GM12878 (cell line): ENCODE results near the gene ERP27. TPM values are rescaled to one million over a fixed set of nuclear protein-coding genes. Genes with fewer than 3 reads are reported as not detected.
A peak's percentile ranks its signal among the peaks of the same experiment; 100 is the strongest.

Source experiments
- ATAC-seq: fragments of 200-7000 bp; cut with Tn5 transposase; 3 replicates; pipeline ENCODE4 v1.9.1; 2020; ENCODE audit warnings: mild to moderate bottlenecking, moderate library complexity
- BruUV-seq: library from RNA; stranded (reverse); fragments of 400-500 nt; replicated peaks from 2 replicates; lab custom pipeline; 2021; lab: Mats Ljungman, UMichigan
- CTCF ChIA-PET: fragments of 300-600 bp; sonication (Branson Sonifier 250); formaldehyde crosslinking; extraction: SDS; loops from one replicate; lab custom pipeline; 2021; ENCODE audit warnings: inconsistent platforms; lab: Yijun Ruan, JAX
- POLR2A ChIA-PET: fragments of 350-600 bp; formaldehyde crosslinking; extraction: SDS; loops from one replicate; lab custom pipeline; 2021; ENCODE audit warnings: inconsistent platforms; lab: Charles Lee
- RAD21 ChIA-PET: fragments of 300-600 bp; sonication (Branson Sonifier 250); formaldehyde crosslinking; loops from one replicate; lab custom pipeline; 2023; ENCODE audit warnings: antibody characterized with exemption; ENCODE audit not compliant: unreplicated experiment; lab: Charles Lee
- SMC1A ChIA-PET: fragments of 300-600 bp; sonication (Branson Sonifier 250); formaldehyde crosslinking; loops from one replicate; lab custom pipeline; 2023; ENCODE audit not compliant: unreplicated experiment, uncharacterized antibody; lab: Charles Lee
- DNase-seq: peaks from one replicate; pipeline ENCODE4 v3.0.0-alpha.2; 2011; ENCODE audit warnings: low read depth, low spot score
- FAIRE-seq: peaks from 3 replicates; lab custom pipeline; 2011; peaks lifted over from hg19 to GRCh38; lab: Jason Lieb, UNC
- H2AFZ ChIP-seq: 2 replicates; pipeline ENCODE4 v1.6.0; 2011; ENCODE audit warnings: low read depth, low read length, control low read depth; ENCODE audit not compliant: control insufficient read depth
- H3K27ac ChIP-seq: 2 replicates; pipeline ENCODE4 v1.5.1; 2011; ENCODE audit warnings: control low read depth; ENCODE audit not compliant: control insufficient read depth, insufficient read depth
- H3K27me3 ChIP-seq, 2 experiments: replicated peaks in 1 of 2; 2 replicates each; pipeline versions ENCODE4 v1.6.0 to v1.6.1; 2011; ENCODE audit warnings: low read length in 1 of 2; ENCODE audit not compliant: control insufficient read depth in 2 of 2, insufficient read depth in 2 of 2
- H3K36me3 ChIP-seq, 2 experiments: 2 replicates each; pipeline ENCODE4 v1.5.1; 2011; ENCODE audit warnings: low read length in 1 of 2; ENCODE audit not compliant: control insufficient read depth in 2 of 2, insufficient read depth in 2 of 2
- H3K4me1 ChIP-seq: 2 replicates; pipeline ENCODE4 v1.6.1; 2011; ENCODE audit warnings: mild to moderate bottlenecking, low read length, moderate library complexity, mixed read lengths; ENCODE audit not compliant: control insufficient read depth, insufficient read depth
- H3K4me2 ChIP-seq: 2 replicates; pipeline ENCODE4 v1.6.0; 2011; ENCODE audit warnings: control low read depth; ENCODE audit not compliant: control insufficient read depth, insufficient read depth
- H3K4me3 ChIP-seq: fragments of 200-600 bp; sonication (generic); 2 replicates; pipeline ENCODE4 v1.5.1; 2016
- H3K79me2 ChIP-seq: 2 replicates; pipeline ENCODE4 v1.6.0; 2011; ENCODE audit warnings: low read length; ENCODE audit not compliant: control insufficient read depth, insufficient read depth
- H3K9ac ChIP-seq: 2 replicates; pipeline ENCODE4 v1.8.0; 2011; ENCODE audit warnings: low read length, control low read depth, mixed read lengths; ENCODE audit not compliant: control insufficient read depth, insufficient read depth
- H3K9me3 ChIP-seq: replicated peaks from 3 replicates; pipeline ENCODE4 v1.5.1; 2011; ENCODE audit warnings: mild to moderate bottlenecking, low read length; ENCODE audit not compliant: control insufficient read depth, insufficient read depth
- H4K20me1 ChIP-seq: 2 replicates; pipeline ENCODE4 v1.6.0; 2011; ENCODE audit not compliant: control insufficient read depth, insufficient read depth
- BACH1 ChIP-seq: fragments of 450-650 bp; IDR thresholded peaks from 2 replicates; pipeline ENCODE4 v1.6.1; 2017; ENCODE audit warnings: mild to moderate bottlenecking, borderline replicate concordance
- BCL11A ChIP-seq: IDR thresholded peaks from 2 replicates; pipeline ENCODE4 v1.6.1; 2011; ENCODE audit warnings: low read depth, low read length
- BRCA1 ChIP-seq: IDR thresholded peaks from 2 replicates; pipeline ENCODE4 v1.6.1; 2011; ENCODE audit warnings: low read depth, low read length, improper control_type of control experiment
- ETV6 ChIP-seq, 2 experiments: fragments of 450-650 bp in 1 of 2; IDR thresholded peaks in 1 of 2; conservative IDR thresholded peaks in 1 of 2; 2 replicates each; pipeline ENCODE4 v1.6.1; 2014; ENCODE audit warnings: antibody characterized with exemption in 1 of 2, borderline replicate concordance in 1 of 2, low read depth in 1 of 2, mild to moderate bottlenecking in 1 of 2, moderate library complexity in 1 of 2
- HDAC2 ChIP-seq: fragments of 200-600 bp; sonication (generic); IDR thresholded peaks from 2 replicates; pipeline ENCODE4 v1.6.1; 2017
- MXI1 ChIP-seq: fragments of 150-350 bp; IDR thresholded peaks from 2 replicates; pipeline ENCODE4 v1.6.1; 2011; ENCODE audit warnings: low read depth, mild to moderate bottlenecking, inconsistent platforms, low read length, improper control_type of control experiment
- NFIC ChIP-seq: IDR thresholded peaks from 2 replicates; pipeline ENCODE4 v1.6.1; 2012; ENCODE audit warnings: low read depth, mild to moderate bottlenecking, inconsistent platforms, low read length, moderate library complexity
- NR2C1 ChIP-seq: fragments of 450-650 bp; IDR thresholded peaks from 2 replicates; pipeline ENCODE4 v1.6.1; 2017; ENCODE audit warnings: antibody characterized with exemption, mild to moderate bottlenecking, moderate library complexity
- TAF1 ChIP-seq: IDR thresholded peaks from 2 replicates; pipeline ENCODE4 v1.6.1; 2011; ENCODE audit warnings: mild to moderate bottlenecking, low read depth, low read length, borderline replicate concordance
- YY1 ChIP-seq: IDR thresholded peaks from 2 replicates; pipeline ENCODE4 v1.6.1; 2011; ENCODE audit warnings: low read depth, mild to moderate bottlenecking, low read length
- ZNF207 ChIP-seq: fragments of 450-650 bp; IDR thresholded peaks from 2 replicates; pipeline ENCODE4 v1.6.1; 2014; ENCODE audit warnings: antibody characterized with exemption, mild to moderate bottlenecking, borderline replicate concordance
- ZZZ3 ChIP-seq: IDR thresholded peaks from 2 replicates; pipeline ENCODE4 v1.6.1; 2011; ENCODE audit warnings: low read depth; ENCODE audit not compliant: control insufficient read depth, insufficient read length
- WGBS: methylation state at CpG from one replicate; pipeline ENCODE4 v1.1.6; 2016; ENCODE audit warnings: low lambda C conversion rate; ENCODE audit not compliant: insufficient replicate concordance, insufficient coverage; ENCODE audit errors: missing lambda C conversion rate; 5-methylcytosine and 5-hydroxymethylcytosine counted together
- in situ Hi-C: fragments of 300-500 bp; cut with MboI; formaldehyde crosslinking; loops from 9 replicates; pipeline ENCODE4 v1.14.3; 2018; ENCODE audit warnings: mixed read lengths
- intact Hi-C: fragments of 100-400 bp; cut with micrococcal nuclease; formaldehyde crosslinking; loops from one replicate; pipeline ENCODE4 v1.14.2; 2022; ENCODE audit not compliant: unreplicated experiment
- polyA plus RNA-seq, 11 experiments: library from polyadenylated mRNA; depleted of rRNA in 4 of 11; unstranded in 6 of 11; stranded (reverse) in 5 of 11; fragments of >200 nt; fragmentation: Nextera tagmentation in 4 of 11; fragmentation: Illumina TruSeq in 1 of 11; extraction: Ambion mirVana in 4 of 11; extraction: Trizol in 1 of 11; gene quantifications; 1 replicate in 1 of 11; 2 replicates in 10 of 11; pipeline versions ENCODE4 v1.2.1 to v1.2.3, GENCODE V29; 2011 to 2016; ENCODE audit warnings: inconsistent platforms in 2 of 11, missing spikeins in 2 of 11, low read depth in 1 of 11
- total RNA-seq, 4 experiments: library from RNA; depleted of rRNA in 3 of 4; stranded (reverse); fragments of >200 nt in 3 of 4; fragmentation: Illumina TruSeq in 1 of 4; extraction: Trizol in 1 of 4; gene quantifications; 2 replicates each; pipeline versions ENCODE4 v1.2.1 to v1.2.3, GENCODE V29; 2013 to 2021
- TF ChIP-seq, protein P1 (sequence below): fragments of 450-650 bp; formaldehyde crosslinking; IDR thresholded peaks from 2 replicates; pipeline ENCODE4 v1.4.0; 2020; ENCODE audit warnings: mild to moderate bottlenecking, moderate library complexity
- TF ChIP-seq, protein P2 (sequence below): fragments of 450-650 bp; IDR thresholded peaks from 2 replicates; pipeline ENCODE4 v1.6.1; 2017; ENCODE audit warnings: mild to moderate bottlenecking

ERP27 gene
- total and polyA plus RNA-seq, 10 of the 15 experiments (the other 5 are each of a cell fraction or from before 2014, with no cell fraction given): 0.91 to 2.4 (median 1.4) TPM

DNA sequence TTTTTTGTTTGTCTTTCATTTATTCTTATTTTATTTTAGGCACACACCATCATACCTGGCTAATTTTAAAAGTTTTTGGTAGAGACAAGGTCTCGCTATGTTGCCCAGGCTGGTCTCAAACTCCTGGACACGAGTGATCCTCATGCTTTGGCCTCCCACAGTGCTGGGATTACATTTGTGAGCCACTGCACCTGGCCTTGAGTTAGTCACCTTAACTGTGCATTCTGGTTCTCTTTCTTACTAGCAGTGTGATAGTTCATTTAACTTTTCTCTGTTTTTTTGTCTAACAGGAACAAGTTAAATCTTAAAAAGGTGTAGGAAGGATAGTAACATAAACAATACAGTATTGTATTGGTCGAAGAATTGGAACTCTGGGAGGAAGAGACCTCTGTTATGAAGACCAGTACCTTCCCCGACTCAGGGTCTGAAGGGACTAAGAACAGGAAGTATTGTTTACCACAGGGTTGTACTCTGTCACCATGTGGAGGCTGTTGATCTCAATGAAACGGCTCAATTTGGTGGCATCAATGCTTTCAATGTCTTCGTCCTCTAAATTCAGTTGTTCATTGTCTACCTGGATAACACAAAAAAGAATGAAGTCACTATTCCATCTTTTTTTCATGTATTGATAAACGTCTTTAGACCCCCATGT is 17.7 kb downstream of the ERP27 start:
- H3K27ac ChIP-seq: no peak overlapping the region

DNA sequence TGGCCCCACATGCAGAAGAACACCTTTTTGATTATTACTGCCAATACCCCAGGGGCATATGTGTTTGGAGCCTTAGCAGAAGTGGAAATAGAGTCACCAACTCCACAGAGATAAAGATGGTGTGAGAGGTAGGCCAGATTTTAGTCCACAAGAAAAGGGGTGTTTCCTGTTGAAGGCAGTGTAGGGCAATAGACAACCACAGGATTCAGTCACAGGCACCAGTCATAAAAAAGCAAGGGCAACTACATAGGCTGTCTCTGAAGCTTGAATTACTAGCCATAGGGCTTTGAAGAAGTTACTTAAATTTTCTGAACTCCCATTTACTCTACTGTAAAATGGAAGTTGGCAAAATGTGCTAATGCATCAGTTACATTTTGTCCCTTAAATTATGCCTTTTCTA is 18.9 kb downstream of the ERP27 start:
- in situ Hi-C loops (no loop called here), intact Hi-C loops (no loop called here)
- BruUV-seq: no TSS peak
- Histone ChIP-seq H3K9me3 (no peaks in the 10 kb centered on the region), H4K20me1 (no peaks in the 10 kb centered on the region), H3K9ac (no peak overlapping the region), H3K4me2 (no peak overlapping the region), H3K4me1 (no peaks in the 10 kb centered on the region), H3K27ac (no peak overlapping the region), H3K36me3 (0 out of 4 replicates have a peak, but pooled peaks cover 0 to 5% of the 10 kb centered on the region in 2 experiments), H2AFZ (no peak overlapping the region), H3K4me3 (no peak overlapping the region), H3K79me2 (no peaks in the 10 kb centered on the region), H3K27me3 (no peaks in the 10 kb centered on the region)
- FAIRE-seq: no peak
- SMC1A ChIA-PET: interaction anchor here (2.0 kb wide), 1 partner anchor 7 kb away, joined by 7 read pairs; no protein-coding TSS in a partner anchor
- CTCF ChIA-PET: no interaction called here
- no peak for ATAC-seq
- RAD21 ChIA-PET: no interaction called here
- POLR2A ChIA-PET: no interaction called here
- DNase-seq: no peak
- TF ChIP-seq, protein P1, sequence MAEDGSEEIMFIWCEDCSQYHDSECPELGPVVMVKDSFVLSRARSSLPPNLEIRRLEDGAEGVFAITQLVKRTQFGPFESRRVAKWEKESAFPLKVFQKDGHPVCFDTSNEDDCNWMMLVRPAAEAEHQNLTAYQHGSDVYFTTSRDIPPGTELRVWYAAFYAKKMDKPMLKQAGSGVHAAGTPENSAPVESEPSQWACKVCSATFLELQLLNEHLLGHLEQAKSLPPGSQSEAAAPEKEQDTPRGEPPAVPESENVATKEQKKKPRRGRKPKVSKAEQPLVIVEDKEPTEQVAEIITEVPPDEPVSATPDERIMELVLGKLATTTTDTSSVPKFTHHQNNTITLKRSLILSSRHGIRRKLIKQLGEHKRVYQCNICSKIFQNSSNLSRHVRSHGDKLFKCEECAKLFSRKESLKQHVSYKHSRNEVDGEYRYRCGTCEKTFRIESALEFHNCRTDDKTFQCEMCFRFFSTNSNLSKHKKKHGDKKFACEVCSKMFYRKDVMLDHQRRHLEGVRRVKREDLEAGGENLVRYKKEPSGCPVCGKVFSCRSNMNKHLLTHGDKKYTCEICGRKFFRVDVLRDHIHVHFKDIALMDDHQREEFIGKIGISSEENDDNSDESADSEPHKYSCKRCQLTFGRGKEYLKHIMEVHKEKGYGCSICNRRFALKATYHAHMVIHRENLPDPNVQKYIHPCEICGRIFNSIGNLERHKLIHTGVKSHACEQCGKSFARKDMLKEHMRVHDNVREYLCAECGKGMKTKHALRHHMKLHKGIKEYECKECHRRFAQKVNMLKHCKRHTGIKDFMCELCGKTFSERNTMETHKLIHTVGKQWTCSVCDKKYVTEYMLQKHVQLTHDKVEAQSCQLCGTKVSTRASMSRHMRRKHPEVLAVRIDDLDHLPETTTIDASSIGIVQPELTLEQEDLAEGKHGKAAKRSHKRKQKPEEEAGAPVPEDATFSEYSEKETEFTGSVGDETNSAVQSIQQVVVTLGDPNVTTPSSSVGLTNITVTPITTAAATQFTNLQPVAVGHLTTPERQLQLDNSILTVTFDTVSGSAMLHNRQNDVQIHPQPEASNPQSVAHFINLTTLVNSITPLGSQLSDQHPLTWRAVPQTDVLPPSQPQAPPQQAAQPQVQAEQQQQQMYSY (CRISPR knock-in tag): no peak
- TF ChIP-seq ZZZ3 (no peak), ZNF207 (no peak), NFIC (no peak), BRCA1 (no peak), NR2C1 (no peak), HDAC2 (no peak), BCL11A (no peak), MXI1 (no peak)
- TF ChIP-seq, protein P2, sequence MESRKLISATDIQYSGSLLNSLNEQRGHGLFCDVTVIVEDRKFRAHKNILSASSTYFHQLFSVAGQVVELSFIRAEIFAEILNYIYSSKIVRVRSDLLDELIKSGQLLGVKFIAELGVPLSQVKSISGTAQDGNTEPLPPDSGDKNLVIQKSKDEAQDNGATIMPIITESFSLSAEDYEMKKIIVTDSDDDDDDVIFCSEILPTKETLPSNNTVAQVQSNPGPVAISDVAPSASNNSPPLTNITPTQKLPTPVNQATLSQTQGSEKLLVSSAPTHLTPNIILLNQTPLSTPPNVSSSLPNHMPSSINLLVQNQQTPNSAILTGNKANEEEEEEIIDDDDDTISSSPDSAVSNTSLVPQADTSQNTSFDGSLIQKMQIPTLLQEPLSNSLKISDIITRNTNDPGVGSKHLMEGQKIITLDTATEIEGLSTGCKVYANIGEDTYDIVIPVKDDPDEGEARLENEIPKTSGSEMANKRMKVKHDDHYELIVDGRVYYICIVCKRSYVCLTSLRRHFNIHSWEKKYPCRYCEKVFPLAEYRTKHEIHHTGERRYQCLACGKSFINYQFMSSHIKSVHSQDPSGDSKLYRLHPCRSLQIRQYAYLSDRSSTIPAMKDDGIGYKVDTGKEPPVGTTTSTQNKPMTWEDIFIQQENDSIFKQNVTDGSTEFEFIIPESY: no peak

More for the DNA sequence above, 17.7 kb downstream of the ERP27 start:
- CTCF ChIA-PET: interaction anchor here (1.0 to 1.3 kb wide), 3 partner anchors 8 to 75 kb away, joined by 3 read pairs; no protein-coding TSS in a partner anchor
- no peak for DNase-seq
- no TSS peak for BruUV-seq
- H3K79me2 ChIP-seq: no peaks in the 10 kb centered on the region
- no peak overlapping the region for H3K4me2 ChIP-seq
- FAIRE-seq: no peak
- no peaks in the 10 kb centered on the region for H3K27me3 ChIP-seq
- H3K9ac ChIP-seq: no peak overlapping the region
- 0 out of 4 replicates have a peak, but pooled peaks cover 0 to 5% of the 10 kb centered on the region in 2 experiments for H3K36me3 ChIP-seq
- peak; percentile 26; the same call in 1 of the 3 replicates for ATAC-seq
- TF ChIP-seq ETV6 (conservative IDR thresholded peaks at IDR 0.05 in 1 of 2, IDR thresholded peaks at IDR 0.05 in 1 of 2; ENCODE audit: borderline replicate concordance in 1 of 2, low read depth in 1 of 2) (no peak), YY1 (no peak), TAF1 (no peak), BACH1 (no peak)
- TF ChIP-seq, all 136 proteins: peak for 0
- WGBS: 47% methylated on average over 7 of the region's 7 CpGs
- intact Hi-C loops (no loop called here), in situ Hi-C loops (no loop called here)
- Histone ChIP-seq H4K20me1 (no peaks in the 10 kb centered on the region), H3K4me1 (no peaks in the 10 kb centered on the region), H3K4me3 (no peak overlapping the region), H3K9me3 (no peaks in the 10 kb centered on the region), H2AFZ (no peak overlapping the region)
- ChIA-PET POLR2A (no interaction called here), RAD21 (no interaction called here), SMC1A (interaction anchor here (0.7 to 2.0 kb wide), 6 partner anchors 8 to 990 kb away, joined by 3 to 7 read pairs (median 3); partner anchors contain the start of genes DERA and ERP27)
